H1 (cell line): ENCODE data around the gene SH3PXD2A. TPM values are rescaled to one million over a fixed set of nuclear protein-coding genes. Genes with fewer than 3 reads are reported as not detected.

ENCODE experiments used
- BCL11A ChIP-seq, 2 experiments: IDR thresholded peaks; one replicate each; pipeline ENCODE4 v1.6.1; 2011; ENCODE audit warnings: low read depth in 2 of 2, low read length in 2 of 2, mild to moderate bottlenecking in 2 of 2
- JUN ChIP-seq: IDR thresholded peaks from 2 replicates; pipeline ENCODE4 v1.6.1; 2011; ENCODE audit warnings: low read depth, mild to moderate bottlenecking, improper control_type of control experiment, low read length
- KDM1A ChIP-seq: fragments of 200-600, 300-600 bp; sonication (generic); IDR thresholded peaks from 2 replicates; pipeline ENCODE4 v1.7.1; 2016; ENCODE audit warnings: mild to moderate bottlenecking, low read length, borderline replicate concordance
- KDM5A ChIP-seq: fragments of 200-600 bp; IDR thresholded peaks from 2 replicates; pipeline ENCODE4 v1.7.1; 2012; ENCODE audit warnings: mild to moderate bottlenecking, low read length, inconsistent platforms, mixed read lengths
- SP4 ChIP-seq: IDR thresholded peaks from 2 replicates; pipeline ENCODE4 v1.6.1; 2012; ENCODE audit warnings: low read length, inconsistent platforms
- polyA plus RNA-seq, 7 experiments: library from polyadenylated mRNA; depleted of rRNA in 3 of 7; stranded (reverse) in 5 of 7; unstranded in 2 of 7; fragments of >200 nt in 5 of 7; fragments of 200-250 nt in 2 of 7; gene quantifications; 1 replicate in 5 of 7; 2 replicates in 1 of 7; 4 replicates in 1 of 7; pipeline versions ENCODE4 v1.2.1 to v1.2.3, GENCODE V29; 2011 to 2013; ENCODE audit warnings: missing spikeins in 2 of 7, mixed read lengths in 2 of 7
- total RNA-seq: library from RNA; stranded (reverse); fragmentation: NEBNext Ultra II Directional; extraction: Animal tissue kit (Norgen Biotek cat#: 25700); gene quantifications from 2 replicates; pipeline ENCODE4 v1.2.1, GENCODE V29; 2021
- TF ChIP-seq, protein P1 (sequence below): fragments of 300-600 bp; sonication (generic); IDR thresholded peaks from 2 replicates; pipeline ENCODE4 v1.7.1; 2012; ENCODE audit warnings: low read length, moderate library complexity, mild to moderate bottlenecking, inconsistent platforms; ENCODE audit not compliant: insufficient replicate concordance

Gene SH3PXD2A
- total and polyA plus RNA-seq, 2 of the 8 experiments (the other 6 are each of a cell fraction or from before 2014, with no cell fraction given): 5.4 to 16.3 TPM

DNA sequence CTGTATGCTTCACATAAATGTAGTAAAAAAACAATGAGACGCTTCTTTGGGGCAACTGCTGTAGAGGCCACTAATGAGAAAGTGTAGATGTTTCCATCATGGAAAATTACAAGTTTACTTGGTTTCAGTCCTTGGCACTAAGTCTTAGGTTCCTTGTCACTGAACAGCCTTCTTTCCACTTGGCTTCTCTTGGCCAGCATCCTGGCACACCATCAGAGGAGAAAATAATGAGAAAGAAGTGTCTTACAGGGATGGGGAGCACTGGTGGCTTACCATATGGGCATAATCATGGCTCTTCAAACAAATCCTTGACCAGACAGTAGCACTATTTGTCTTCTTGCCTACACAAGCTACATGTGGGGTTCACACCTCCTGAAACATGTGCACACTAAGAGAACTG lies 22.5 kb upstream of the SH3PXD2A start (continued):
- TF ChIP-seq, protein P1, sequence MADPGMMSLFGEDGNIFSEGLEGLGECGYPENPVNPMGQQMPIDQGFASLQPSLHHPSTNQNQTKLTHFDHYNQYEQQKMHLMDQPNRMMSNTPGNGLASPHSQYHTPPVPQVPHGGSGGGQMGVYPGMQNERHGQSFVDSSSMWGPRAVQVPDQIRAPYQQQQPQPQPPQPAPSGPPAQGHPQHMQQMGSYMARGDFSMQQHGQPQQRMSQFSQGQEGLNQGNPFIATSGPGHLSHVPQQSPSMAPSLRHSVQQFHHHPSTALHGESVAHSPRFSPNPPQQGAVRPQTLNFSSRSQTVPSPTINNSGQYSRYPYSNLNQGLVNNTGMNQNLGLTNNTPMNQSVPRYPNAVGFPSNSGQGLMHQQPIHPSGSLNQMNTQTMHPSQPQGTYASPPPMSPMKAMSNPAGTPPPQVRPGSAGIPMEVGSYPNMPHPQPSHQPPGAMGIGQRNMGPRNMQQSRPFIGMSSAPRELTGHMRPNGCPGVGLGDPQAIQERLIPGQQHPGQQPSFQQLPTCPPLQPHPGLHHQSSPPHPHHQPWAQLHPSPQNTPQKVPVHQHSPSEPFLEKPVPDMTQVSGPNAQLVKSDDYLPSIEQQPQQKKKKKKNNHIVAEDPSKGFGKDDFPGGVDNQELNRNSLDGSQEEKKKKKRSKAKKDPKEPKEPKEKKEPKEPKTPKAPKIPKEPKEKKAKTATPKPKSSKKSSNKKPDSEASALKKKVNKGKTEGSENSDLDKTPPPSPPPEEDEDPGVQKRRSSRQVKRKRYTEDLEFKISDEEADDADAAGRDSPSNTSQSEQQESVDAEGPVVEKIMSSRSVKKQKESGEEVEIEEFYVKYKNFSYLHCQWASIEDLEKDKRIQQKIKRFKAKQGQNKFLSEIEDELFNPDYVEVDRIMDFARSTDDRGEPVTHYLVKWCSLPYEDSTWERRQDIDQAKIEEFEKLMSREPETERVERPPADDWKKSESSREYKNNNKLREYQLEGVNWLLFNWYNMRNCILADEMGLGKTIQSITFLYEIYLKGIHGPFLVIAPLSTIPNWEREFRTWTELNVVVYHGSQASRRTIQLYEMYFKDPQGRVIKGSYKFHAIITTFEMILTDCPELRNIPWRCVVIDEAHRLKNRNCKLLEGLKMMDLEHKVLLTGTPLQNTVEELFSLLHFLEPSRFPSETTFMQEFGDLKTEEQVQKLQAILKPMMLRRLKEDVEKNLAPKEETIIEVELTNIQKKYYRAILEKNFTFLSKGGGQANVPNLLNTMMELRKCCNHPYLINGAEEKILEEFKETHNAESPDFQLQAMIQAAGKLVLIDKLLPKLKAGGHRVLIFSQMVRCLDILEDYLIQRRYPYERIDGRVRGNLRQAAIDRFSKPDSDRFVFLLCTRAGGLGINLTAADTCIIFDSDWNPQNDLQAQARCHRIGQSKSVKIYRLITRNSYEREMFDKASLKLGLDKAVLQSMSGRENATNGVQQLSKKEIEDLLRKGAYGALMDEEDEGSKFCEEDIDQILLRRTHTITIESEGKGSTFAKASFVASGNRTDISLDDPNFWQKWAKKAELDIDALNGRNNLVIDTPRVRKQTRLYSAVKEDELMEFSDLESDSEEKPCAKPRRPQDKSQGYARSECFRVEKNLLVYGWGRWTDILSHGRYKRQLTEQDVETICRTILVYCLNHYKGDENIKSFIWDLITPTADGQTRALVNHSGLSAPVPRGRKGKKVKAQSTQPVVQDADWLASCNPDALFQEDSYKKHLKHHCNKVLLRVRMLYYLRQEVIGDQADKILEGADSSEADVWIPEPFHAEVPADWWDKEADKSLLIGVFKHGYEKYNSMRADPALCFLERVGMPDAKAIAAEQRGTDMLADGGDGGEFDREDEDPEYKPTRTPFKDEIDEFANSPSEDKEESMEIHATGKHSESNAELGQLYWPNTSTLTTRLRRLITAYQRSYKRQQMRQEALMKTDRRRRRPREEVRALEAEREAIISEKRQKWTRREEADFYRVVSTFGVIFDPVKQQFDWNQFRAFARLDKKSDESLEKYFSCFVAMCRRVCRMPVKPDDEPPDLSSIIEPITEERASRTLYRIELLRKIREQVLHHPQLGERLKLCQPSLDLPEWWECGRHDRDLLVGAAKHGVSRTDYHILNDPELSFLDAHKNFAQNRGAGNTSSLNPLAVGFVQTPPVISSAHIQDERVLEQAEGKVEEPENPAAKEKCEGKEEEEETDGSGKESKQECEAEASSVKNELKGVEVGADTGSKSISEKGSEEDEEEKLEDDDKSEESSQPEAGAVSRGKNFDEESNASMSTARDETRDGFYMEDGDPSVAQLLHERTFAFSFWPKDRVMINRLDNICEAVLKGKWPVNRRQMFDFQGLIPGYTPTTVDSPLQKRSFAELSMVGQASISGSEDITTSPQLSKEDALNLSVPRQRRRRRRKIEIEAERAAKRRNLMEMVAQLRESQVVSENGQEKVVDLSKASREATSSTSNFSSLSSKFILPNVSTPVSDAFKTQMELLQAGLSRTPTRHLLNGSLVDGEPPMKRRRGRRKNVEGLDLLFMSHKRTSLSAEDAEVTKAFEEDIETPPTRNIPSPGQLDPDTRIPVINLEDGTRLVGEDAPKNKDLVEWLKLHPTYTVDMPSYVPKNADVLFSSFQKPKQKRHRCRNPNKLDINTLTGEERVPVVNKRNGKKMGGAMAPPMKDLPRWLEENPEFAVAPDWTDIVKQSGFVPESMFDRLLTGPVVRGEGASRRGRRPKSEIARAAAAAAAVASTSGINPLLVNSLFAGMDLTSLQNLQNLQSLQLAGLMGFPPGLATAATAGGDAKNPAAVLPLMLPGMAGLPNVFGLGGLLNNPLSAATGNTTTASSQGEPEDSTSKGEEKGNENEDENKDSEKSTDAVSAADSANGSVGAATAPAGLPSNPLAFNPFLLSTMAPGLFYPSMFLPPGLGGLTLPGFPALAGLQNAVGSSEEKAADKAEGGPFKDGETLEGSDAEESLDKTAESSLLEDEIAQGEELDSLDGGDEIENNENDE: no peak
- no peak for TF ChIP-seq BCL11A (IDR thresholded peaks at IDR 0.05; ENCODE audit: low read depth in 2 of 2, low read length in 2 of 2)
- no peak for TF ChIP-seq KDM5A
- TF ChIP-seq SP4: no peak
- no peak for TF ChIP-seq KDM1A
- no peak for TF ChIP-seq JUN
